ENCODE results near the gene HIVEP2. TPM values are rescaled to one million over a fixed set of nuclear protein-coding genes. Genes with fewer than 3 reads are reported as not detected.

The HIVEP2 gene
- total RNA-seq, 1 experiment from 2014 or later, result 4.2 TPM

DNA sequence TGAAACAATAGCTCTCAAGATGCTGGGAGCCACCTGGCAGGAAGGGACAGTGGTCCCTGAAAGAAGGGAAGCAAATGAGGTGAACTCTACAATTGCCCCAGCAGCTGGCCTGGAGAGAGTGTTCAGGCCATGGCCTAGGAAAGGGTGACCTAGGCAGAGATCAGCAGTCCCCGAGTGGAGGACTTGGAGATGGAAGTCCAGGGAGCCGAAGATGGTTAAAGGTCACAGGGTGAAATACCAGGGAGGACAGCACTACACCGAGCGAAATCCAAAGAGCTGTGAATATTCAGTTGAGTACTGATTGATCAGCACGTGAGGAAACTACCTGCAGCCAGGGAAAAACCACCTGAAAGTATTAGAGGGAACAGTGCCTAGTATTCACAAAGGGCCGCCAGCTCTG, 133.1 kb downstream of the HIVEP2 start:
- H2AK5ac ChIP-seq (ENCODE audit: insufficient read length, low read length), result no peak overlapping the region
- no peak overlapping the region for H2BK15ac ChIP-seq (ENCODE audit: low read depth, low read length)
- H3K79me1 ChIP-seq (ENCODE audit: insufficient read depth, low read depth, low read length, poor library complexity, severe bottlenecking), result no peaks in the 10 kb centered on the region
- H3K27ac ChIP-seq (ENCODE audit: insufficient read length, low read depth, low read length), result no peak overlapping the region
- H3K56ac ChIP-seq (ENCODE audit: insufficient read length, low read depth, low read length), result no peak overlapping the region
- no peak overlapping the region for H2BK5ac ChIP-seq (ENCODE audit: insufficient read length, low read length)
- H3K4me3 Mint-ChIP-seq, result no peak overlapping the region
- no peak overlapping the region for H3T11ph ChIP-seq (ENCODE audit: low read length)
- no peak overlapping the region for H4K91ac ChIP-seq (ENCODE audit: insufficient read length, low read depth, low read length)
- H3K4me1 Mint-ChIP-seq, result peaks cover 12 to 16% of the 10 kb centered on the region in 2 experiments
- no peaks in the 10 kb centered on the region for H4K20me1 ChIP-seq (ENCODE audit: control insufficient read depth, insufficient read depth, insufficient read length)
- H3K14ac ChIP-seq (ENCODE audit: insufficient read depth, low read length), result no peak overlapping the region
- no peak overlapping the region for H3K4ac ChIP-seq (ENCODE audit: low read depth, low read length)
- no peak overlapping the region for H2BK20ac ChIP-seq (ENCODE audit: low read depth, low read length, poor library complexity, severe bottlenecking)
- no peak for DNase-seq
- H3K27me3 Mint-ChIP-seq (ENCODE audit: low read depth), result no peaks in the 10 kb centered on the region
- no peak overlapping the region for H2BK12ac ChIP-seq (ENCODE audit: insufficient read length, low read depth, low read length)
- H2BK120ac ChIP-seq (ENCODE audit: low read depth, low read length, poor library complexity, severe bottlenecking), result no peak overlapping the region
- TF ChIP-seq, protein P1, sequence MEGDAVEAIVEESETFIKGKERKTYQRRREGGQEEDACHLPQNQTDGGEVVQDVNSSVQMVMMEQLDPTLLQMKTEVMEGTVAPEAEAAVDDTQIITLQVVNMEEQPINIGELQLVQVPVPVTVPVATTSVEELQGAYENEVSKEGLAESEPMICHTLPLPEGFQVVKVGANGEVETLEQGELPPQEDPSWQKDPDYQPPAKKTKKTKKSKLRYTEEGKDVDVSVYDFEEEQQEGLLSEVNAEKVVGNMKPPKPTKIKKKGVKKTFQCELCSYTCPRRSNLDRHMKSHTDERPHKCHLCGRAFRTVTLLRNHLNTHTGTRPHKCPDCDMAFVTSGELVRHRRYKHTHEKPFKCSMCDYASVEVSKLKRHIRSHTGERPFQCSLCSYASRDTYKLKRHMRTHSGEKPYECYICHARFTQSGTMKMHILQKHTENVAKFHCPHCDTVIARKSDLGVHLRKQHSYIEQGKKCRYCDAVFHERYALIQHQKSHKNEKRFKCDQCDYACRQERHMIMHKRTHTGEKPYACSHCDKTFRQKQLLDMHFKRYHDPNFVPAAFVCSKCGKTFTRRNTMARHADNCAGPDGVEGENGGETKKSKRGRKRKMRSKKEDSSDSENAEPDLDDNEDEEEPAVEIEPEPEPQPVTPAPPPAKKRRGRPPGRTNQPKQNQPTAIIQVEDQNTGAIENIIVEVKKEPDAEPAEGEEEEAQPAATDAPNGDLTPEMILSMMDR (conservative IDR thresholded peaks at IDR 0.05), result no peak
- no peak overlapping the region for H4K8ac ChIP-seq (replicated peaks; ENCODE audit: insufficient read length, low read depth, low read length)
- H3K18ac ChIP-seq (ENCODE audit: insufficient read length, low read depth, low read length), result no peak overlapping the region
- no peaks in the 10 kb centered on the region for H3K9me3 ChIP-seq (ENCODE audit: control insufficient read depth, low read depth, low read length)
- peak overlapping the region in 2 of 3 experiments; percentile 43 to 53; a peak in 2 of 7 replicates for H3K27ac Mint-ChIP-seq
- no peak overlapping the region for H2AFZ ChIP-seq (ENCODE audit: low read length)
- H3K9me3 Mint-ChIP-seq, result no peaks in the 10 kb centered on the region
- H3K27me3 ChIP-seq (ENCODE audit: insufficient read depth, low read length), result no peaks in the 10 kb centered on the region
- H3K36me3 Mint-ChIP-seq (ENCODE audit: insufficient read depth in 1 of 3, low read depth in 3 of 3), result no peaks in the 10 kb centered on the region; a peak in 2 of 7 replicates
- no peak overlapping the region for H3K23ac ChIP-seq (ENCODE audit: insufficient read length, low read depth, low read length)
- no peak overlapping the region for H3K9ac ChIP-seq (ENCODE audit: extremely low read depth, insufficient read length, low read length)
- H3K23me2 ChIP-seq (ENCODE audit: insufficient read length, low read depth, low read length, poor library complexity, severe bottlenecking), result no peaks in the 10 kb centered on the region
- WGBS (ENCODE audit: extremely low coverage, insufficient read length, low lambda C conversion rate), result no CpG with 5 or more reads among the region's 6 CpGs
- H3K4me2 ChIP-seq (ENCODE audit: insufficient read depth, insufficient read length, low read length), result no peak overlapping the region
- H3K79me2 ChIP-seq (ENCODE audit: insufficient read depth, low read length), result no peaks in the 10 kb centered on the region
- H4K5ac ChIP-seq (ENCODE audit: insufficient read length, low read depth, low read length), result no peak overlapping the region
- peaks cover 4% of the 10 kb centered on the region; the same call in 1 of the 2 replicates for H3K4me1 ChIP-seq (ENCODE audit: insufficient read depth, low read length)
